Measurements from ENCODE around the gene CROCC2. TPM values are rescaled to one million over a fixed set of nuclear protein-coding genes. Genes with fewer than 3 reads are reported as not detected.

CROCC2 gene
- total RNA-seq, 1 donor from 2014 or later = not detected

DNA sequence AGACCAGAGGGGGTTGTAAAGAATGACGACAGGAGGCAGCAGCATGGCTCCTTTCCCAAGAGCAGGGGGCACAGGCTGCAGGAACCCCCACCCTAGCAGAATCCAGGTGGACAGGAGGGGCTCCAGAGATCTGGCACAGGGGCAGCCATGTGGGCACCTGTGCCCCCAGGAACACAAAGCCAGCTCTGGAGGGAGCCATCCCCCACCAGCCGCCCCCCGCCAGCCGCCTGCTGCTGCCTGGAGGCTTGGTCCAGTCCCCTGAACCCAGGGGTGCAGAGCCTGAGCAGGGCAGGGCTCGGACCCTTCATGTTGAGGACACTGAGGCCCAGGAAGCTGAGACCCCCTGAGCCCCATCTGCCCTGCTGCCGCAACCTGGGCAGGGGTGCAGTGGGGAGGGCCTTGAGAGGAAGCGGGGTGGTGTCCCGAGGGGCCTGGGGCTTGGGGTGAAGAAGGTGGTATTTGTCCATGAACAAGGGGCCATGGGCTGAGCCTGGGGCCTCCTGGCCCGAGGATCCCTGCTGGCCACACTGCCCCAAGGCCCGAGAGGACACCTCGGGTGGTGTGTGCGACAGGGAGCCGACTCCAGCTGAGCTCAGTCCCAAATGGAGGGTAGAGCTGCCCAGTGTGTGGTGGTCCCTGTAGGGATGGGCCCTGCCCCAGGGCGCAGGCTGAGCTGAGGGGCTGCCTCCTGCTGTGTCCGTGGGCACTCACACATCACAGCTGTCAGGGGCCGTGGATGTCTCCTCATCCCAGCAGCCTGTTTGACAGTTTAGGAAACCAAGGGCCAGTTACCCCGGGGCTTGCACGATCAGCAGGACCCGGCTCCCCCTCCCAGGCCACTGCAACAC lies 52.5 kb downstream of the CROCC2 start:
- intact Hi-C loops (cut with DNase I) = no loop called here
- ATAC-seq (no peak), DNase-seq (ENCODE audit: missing footprints) (no peak)

DNA sequence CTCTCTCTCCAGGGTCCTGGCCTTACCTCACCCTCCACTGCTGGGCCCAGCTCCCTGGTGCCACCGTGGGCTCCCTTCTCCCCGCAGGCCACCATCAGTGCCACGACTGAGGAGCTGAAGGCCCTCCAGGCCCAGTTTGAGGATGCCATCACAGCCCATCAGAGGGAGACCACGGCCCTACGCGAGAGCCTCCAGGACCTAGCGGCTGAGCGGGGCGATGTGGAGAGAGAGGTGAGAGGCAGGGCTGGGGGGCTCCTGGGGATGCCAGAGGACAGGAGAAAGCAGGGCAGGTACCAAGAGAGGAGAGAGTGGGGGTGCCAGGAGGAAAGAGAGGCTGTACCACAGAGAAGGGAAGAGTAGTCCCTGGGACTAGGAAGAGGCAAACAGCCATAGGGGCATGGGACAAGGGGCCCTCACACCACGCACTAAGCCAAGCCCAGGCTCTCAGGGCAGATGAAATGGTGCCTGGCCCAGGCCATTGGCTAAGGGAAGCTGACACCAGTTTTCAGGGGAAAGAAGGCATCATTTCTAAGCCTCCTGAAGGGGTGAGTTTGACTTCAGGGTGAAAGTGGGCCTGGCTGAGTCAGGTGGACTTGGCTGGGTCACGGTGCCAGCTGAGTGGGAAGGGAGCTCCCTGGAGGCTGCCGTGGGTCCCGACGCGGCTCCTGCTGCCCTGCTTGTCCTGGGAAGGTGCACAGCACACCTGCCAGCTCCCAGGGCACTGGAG lies 53.2 kb downstream of the CROCC2 start:
- ATAC-seq (no peak), DNase-seq (ENCODE audit: missing footprints) (no peak)
- intact Hi-C loops (cut with DNase I) = no loop called here

DNA sequence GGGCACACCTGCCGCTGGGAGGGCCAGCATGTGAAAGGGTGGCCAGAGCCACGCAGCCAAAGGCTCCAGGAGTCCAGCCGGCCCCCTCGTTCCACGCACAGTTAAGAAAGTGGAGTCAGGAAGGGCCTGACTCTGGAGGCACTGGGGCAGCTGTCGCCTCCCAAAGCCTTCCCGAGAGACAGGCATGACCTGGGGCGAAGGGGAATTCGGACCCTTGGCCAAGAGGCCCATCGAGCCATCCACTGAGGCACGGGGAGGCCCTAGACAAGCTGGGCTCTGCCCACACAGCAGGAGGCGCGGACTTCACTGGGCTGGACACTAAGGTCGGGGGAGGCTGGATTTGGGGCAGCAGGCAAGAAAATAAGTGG lies 53.8 kb downstream of the CROCC2 start:
- intact Hi-C loops (cut with DNase I) = no loop called here
- no peak for DNase-seq (ENCODE audit: missing footprints)
- ATAC-seq = no peak

DNA sequence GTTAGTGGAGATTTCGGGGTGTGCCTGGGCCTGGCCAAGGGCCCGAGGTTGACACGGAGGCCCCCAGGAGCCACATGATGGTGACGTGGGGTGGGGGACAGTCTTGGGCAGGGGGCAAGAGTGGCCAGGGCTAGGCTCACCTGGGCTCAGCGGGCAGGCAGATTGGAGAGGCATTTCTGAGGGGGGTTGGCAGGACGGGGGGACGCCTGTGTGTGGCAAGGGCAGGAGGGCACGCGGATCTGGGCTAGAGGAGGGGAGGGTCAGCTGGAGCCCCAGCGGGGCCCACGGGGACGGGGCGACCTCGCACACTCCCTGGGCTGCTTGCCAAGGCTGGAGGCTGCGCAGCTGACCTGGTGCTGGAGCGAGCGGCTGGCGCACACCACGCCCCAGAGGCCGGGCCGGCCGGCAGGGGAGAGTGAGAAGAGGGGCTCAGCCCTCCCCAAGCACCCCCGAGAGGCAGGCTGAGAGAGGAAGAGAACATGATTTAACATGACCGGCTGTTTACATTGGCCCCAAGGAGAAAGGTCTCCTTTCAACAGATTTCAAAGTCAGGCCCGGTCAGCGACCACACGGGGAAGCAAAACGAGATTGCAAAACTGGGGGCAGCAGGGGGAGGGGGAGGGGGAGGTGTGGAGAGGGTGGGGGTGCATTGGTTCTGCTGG lies 54.3 kb downstream of the CROCC2 start:
- intact Hi-C loops (cut with DNase I) = no loop called here
- ATAC-seq (peak; percentile 65), DNase-seq (ENCODE audit: missing footprints) (no peak)

DNA sequence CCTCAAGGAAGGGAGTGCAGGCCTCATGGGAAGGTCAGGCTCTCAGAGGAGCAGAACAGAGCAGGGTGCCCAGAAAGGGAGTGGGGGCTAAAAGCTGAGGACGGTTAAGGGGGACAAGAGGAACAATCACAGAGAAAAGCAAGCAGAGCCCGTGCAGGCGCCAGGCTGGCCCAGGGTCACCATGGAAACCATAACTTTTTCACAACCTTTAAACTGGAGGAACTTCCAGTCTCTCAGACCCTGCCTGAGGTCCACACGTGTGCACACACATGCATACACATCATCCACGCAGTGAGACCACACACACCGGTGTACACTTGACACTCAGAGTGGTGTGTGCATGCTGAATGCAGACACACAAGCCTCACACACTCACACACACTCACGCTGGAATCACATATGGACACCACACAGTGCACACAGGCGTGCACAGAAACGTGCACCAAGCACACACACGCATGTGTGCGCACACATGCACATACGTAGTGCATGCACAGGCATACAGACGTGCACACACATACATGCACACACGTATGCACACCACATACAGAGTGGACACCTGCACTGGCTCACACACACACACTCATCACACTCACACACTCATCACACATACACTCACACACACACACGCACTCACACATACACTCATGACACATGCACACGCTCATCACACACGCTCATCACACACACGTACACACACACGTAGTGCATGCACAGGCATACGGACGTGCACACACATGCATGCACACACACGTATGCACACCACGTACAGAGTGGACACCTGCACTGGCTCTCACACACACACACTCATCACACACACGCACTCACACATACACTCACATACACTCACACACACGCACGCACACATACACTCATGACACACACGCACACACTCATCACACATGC lies 55.1 kb downstream of the CROCC2 start:
- ATAC-seq (no peak), DNase-seq (ENCODE audit: missing footprints) (no peak)
- intact Hi-C loops (cut with DNase I) = no loop called here

DNA sequence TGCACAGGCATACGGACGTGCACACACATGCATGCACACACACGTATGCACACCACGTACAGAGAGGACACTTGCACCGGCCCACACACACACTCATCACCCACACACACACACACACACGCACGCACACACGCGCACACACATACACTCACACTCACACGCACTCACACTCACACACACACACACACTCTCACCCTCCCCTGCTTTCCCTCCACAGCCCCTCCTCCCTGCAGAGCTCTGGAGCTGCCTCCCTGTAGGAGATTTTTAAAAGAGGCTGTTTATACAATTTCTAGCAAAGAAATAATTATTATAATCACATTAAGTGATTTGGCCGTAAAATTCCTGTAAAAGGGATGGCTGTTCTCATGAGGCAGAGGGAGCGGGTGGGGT lies 55.8 kb downstream of the CROCC2 start:
- DNase-seq (ENCODE audit: missing footprints) = no peak

DNA sequence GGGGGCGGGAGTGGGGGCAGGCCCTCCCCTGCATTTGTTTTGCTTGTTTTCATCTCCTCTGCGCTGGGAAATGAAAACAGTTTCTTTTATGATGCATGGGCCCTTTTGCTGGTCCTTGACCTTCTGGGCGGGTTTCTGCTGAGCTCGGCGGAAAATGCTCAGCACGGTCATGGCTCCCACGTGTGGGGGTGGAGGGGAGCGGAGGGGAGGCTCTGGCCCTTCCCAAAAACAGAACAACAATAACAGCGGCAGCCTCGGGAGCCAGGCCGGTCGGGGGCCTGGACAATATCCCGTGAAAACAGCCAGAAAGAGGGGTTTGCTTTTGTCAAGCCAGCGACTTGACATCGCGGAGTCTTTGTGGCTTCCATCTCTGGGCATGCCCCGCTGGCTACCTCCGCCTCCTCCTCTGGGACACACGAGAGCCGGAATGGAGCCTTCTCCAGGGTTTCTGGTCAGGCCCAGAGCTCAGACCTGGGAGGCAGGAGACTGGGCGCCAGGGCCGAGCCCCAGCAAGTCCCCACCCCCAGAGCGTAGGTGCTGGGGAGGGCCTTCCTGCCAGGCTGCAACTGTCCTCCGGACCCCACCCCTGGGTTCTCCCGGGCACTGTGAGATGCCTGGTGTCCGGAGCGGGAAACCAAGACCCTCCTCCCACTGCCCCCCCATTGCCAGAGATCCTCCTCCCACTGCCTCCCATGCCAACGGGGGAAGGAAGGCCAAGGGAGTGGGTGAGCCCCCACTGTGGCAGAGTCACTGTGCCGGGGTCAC lies 56.3 kb downstream of the CROCC2 start:
- ATAC-seq (no peak), DNase-seq (ENCODE audit: missing footprints) (no peak)
- intact Hi-C loops (cut with DNase I) = no loop called here

More for the DNA sequence above, 55.8 kb downstream of the CROCC2 start:
- no peak for ATAC-seq
- intact Hi-C loops (cut with DNase I) = no loop called here

DNA sequence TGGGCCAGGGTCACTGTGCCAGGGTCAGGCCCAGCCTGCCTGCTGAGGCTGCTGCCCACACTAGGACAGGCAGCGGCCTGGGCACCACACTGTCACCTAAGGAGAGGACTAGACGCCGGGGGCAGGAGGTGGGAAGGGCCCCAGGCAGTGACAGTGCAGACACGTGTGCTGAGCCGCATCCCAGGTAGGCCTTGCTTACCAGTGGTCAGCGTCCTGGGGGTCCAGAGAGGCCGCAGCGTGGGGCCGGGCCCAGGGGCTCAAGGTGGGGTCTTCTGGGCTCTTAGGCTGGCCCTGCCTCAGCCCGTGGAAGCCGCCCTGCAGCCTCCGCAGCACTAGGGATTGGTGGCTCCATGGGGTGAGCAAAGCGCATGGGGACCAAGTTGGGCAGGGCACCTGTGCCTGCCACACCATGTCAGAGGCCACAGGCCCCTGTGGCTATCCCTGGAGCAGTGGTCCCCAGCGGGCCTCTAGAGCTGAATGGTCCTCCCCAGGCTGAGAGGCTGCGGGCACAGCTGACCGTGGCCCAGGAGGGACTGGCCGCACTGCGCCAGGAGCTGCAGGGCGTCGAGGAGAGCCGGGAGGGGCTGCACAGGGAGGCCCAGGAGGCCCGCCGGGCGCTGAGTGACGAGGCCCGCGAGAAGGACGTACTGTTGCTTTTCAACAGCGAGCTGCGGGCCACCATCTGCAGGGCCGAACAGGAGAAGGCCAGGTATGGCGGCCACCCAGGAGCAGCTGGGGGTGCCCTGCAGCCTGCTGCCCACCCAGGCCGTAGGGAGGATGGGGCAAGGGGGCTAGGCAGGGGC lies 57.1 kb downstream of the CROCC2 start:
- intact Hi-C loops (cut with DNase I) = no loop called here
- ATAC-seq (no peak), DNase-seq (ENCODE audit: missing footprints) (no peak)

DNA sequence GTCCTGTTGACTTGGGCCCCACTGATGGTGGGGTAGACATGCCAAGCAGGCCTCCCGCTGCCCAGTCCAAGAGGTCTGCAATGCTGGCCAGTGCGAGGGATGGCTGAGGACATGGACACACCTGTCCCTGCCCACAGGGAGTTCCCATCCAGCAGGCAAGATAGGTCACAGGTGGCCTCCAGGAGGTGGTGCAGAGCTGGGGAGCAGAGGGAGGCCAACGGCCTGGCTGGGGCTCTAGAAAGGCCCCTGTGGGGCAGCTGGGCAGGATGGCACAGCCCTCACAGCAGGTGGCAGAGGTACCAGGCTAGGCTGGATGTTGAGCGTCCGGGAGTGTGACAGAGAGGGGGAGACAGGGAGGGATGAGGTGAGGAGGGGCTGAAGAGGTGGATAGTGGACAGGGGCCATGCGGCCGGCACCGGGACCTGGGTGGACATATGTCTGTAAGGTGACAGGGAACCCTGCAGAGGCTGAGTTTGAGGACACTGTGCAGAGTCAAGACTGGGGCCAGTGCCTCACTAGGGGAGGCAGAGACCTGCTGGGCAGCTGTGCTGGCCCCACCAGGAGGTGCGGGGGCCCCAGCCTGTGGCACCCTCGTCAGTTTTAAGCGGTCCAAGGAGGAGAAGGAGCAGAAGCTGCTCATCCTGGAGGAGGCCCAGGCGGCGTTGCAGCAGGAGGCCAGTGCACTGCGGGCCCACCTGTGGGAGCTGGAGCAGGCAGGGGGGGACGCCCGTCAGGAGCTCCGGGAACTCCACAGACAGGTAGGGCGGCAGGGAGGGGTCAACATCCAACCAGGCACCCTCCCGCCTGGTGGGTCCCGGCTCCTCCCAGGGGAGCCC lies 58.0 kb downstream of the CROCC2 start:
- ATAC-seq (no peak), DNase-seq (ENCODE audit: missing footprints) (no peak)
- intact Hi-C loops (cut with DNase I) = no loop called here

DNA sequence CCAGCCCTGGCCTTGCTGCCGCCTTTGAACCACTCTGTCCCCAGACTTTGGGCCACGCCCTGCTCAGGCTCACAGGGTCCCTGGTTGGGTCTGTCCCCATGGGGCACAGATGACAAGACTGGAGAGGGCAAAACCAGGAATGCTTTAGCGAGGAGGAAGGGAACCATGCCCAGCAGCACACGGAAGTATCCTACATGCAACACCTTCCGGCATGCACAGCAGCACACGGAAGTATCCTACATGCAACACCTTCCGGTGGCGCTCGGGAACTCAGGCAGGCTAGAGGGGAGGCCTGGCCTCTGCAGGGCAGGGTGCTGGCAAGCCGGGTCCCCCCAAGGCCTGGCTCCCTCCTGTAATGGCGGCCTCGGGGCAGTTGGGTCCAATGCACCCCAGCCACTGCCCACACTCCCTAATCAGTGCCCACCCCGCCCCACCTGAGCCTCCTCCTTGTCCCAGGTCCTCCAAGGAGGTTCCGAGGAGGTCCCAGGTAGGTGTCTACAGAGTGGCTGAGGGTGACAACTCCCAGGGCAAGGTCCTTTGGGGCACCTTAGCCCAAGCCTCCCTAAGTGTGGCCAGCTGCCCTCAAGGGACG lies 58.7 kb downstream of the CROCC2 start:
- intact Hi-C loops (cut with DNase I) = no loop called here
- no peak for DNase-seq (ENCODE audit: missing footprints)

DNA sequence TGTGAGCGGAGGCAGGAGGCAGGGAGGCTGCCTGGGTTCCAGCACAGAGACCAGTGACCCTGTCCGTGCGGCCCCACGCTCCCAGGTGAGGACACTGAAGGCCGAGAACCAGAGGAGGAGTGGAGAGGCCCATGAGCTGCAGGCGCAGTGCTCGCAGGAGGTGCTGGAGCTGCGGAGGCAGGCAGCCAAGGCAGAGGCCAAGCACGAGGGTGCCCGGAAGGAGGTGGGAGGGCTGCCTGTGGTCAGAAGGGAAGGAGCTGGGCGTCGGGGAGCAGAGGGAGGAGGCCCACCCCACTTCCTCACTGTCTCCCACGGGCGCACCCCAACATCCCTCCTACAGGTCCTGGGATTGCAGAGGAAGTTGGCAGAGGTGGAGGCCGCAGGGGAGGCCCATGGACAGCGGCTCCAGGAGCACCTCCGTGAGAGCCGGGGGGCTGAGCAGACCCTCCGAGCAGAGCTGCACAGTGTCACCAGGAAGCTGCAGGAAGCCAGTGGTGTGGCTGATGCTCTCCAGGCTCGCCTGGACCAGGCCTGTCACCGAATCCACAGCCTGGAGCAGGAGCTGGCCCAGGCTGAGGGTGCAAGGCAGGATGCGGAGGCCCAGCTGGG lies 59.3 kb downstream of the CROCC2 start:
- intact Hi-C loops (cut with DNase I) = no loop called here
- DNase-seq (ENCODE audit: missing footprints) (no peak), ATAC-seq (no peak)

More for the DNA sequence above, 58.7 kb downstream of the CROCC2 start:
- ATAC-seq = no peak

DNA sequence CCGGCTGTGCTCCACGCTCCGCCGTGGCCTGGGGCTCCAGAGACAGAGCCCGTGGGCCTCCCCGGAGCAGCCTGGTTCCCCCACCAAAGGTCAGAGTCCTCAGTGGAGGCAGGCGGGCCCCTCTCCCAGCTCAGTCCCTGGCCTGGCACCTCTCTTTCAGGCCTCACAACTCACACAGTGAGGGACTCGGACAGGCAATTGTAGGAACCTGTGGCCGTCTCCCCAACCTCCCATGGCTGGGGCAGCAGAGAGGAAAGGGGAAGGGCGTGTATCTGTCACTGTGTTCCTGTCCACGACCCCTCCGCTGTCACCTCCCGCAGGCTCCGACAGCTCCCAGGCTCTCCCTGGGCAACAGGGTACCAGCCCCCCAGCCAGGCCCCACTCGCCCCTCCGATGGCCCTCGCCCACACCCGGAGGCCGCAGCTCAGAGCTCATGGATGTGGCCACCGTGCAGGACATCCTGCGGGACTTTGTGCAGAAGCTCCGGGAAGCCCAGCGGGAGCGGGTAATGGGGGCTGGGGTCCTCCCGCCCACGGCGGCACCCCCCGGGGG lies 59.8 kb downstream of the CROCC2 start:
- DNase-seq (ENCODE audit: missing footprints) = no peak
- intact Hi-C loops (cut with DNase I) = no loop called here
- no peak for ATAC-seq

DNA sequence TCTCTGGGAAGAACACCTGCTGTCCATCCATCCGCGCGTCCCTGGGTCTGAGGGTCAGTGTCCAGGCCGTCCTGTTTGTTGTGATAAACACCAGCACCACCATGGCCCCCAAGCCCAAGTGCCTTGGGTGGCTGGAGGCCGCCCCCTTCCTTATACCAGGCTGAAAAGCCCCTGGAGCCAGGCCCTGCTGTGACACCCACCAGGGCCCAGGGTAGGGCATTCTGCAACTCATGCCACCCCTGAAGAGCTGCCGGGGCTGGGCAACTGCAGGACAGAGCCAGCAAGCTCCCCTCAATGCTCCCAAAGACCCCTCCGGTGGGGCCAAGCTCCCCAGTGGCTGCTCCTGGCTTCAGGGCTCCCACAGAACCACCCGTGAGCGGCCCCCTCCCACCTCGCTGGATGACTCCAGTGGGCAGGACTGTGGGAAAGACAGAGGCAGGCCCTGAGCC lies 60.3 kb downstream of the CROCC2 start:
- ATAC-seq = no peak
- no peak for DNase-seq (ENCODE audit: missing footprints)
- intact Hi-C loops (cut with DNase I) = no loop called here

DNA sequence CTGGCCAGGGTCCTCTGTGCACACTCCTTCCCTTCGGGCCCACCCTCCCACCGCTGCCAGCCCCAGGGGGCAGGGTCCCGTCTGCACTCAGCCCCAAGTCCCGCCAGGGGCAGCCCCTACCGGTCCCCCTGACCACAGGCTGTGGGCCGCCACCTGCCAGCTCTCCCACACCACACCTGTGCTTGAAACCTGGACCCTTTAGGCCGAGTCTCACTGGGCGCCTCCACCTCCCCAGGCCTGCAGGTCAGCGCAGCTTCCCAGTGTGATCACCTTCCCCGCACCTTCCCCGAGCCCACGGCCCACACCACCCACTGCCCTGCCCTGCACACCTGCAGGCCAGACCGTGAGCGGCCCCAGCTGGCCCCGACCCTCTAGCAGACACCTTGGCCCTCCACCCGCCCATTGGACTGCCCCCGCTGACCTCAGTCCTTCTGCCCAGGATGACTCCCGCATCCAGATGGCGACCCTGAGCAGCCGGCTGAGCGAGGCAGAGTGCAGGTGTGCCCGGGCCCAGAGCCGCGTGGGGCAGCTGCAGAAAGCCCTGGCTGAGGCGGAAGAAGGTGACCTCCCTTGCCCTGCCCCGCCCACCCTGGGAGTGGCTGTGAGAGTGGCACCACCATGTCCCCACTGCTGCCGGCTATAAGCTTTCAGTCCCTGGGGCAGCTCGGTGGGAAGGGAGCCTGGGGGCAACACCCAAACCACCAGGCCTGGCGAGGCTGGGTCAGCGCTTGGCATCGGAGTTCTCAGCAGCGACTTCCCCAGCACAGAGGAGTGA lies 61.0 kb downstream of the CROCC2 start:
- ATAC-seq (no peak), DNase-seq (ENCODE audit: missing footprints) (no peak)
- intact Hi-C loops (cut with DNase I) = no loop called here

All from Right ventricle myocardium inferior (tissue), 1 donor.